PC-3 (cell line): ENCODE measurements around the gene CIAO3.

ENCODE experiments used
- EZH2 ChIP-seq: fragments of 300-600 bp; sonication (generic); IDR thresholded peaks from one replicate; pipeline ENCODE4 v1.6.1; 2017; ENCODE audit warnings: antibody characterized with exemption, mild to moderate bottlenecking, low read length; ENCODE audit not compliant: unreplicated experiment
- TF ChIP-seq, protein P1 (sequence below): fragments of 300-600 bp; sonication (generic); conservative IDR thresholded peaks from 2 replicates; pipeline ENCODE4 v1.5.1; 2017; ENCODE audit warnings: antibody characterized with exemption, low read depth, mild to moderate bottlenecking, low read length

- TF ChIP-seq, protein P1, sequence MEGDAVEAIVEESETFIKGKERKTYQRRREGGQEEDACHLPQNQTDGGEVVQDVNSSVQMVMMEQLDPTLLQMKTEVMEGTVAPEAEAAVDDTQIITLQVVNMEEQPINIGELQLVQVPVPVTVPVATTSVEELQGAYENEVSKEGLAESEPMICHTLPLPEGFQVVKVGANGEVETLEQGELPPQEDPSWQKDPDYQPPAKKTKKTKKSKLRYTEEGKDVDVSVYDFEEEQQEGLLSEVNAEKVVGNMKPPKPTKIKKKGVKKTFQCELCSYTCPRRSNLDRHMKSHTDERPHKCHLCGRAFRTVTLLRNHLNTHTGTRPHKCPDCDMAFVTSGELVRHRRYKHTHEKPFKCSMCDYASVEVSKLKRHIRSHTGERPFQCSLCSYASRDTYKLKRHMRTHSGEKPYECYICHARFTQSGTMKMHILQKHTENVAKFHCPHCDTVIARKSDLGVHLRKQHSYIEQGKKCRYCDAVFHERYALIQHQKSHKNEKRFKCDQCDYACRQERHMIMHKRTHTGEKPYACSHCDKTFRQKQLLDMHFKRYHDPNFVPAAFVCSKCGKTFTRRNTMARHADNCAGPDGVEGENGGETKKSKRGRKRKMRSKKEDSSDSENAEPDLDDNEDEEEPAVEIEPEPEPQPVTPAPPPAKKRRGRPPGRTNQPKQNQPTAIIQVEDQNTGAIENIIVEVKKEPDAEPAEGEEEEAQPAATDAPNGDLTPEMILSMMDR: no peak
- no peak for TF ChIP-seq EZH2
Observed at GRCh38 chr16:751152-752006, 10.6 kb upstream of the CIAO3 start.
